ENCODE measurements around the gene CT47C1.

DNA sequence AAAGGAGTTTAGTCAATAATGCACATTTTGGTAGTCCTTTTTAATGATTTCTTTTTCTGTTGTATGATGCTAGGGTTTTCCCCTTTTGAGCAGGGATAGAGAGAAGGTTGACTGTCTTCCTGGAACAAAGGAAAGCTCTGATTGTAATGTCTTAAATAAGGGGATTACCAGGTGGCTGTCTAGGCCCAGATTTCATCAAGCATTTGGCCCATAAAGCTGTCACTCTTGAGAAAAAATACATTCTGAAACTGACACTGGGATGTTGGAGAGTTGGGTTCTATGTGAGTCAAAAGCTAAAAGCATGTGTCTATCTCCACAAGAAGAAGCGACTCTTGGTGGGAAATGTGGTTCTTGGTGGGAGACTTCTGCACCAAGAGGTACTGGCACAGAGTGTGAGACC lies 28.4 kb downstream of the CT47C1 start:
- TF ChIP-seq CTCF (IDR thresholded peaks at IDR 0.05), result no peak
- TF ChIP-seq EZH2 (IDR thresholded peaks at IDR 0.05; ENCODE audit: borderline replicate concordance, insufficient read depth, low read depth, low read length, poor library complexity, severe bottlenecking), result no peak

Measured in B cell (primary cell).